Caco-2 (cell line): ENCODE results near the gene PER3. TPM values are rescaled to one million over a fixed set of nuclear protein-coding genes. Genes with fewer than 3 reads are reported as not detected.
A peak's percentile ranks its signal among the peaks of the same experiment; 100 is the strongest.

Source experiments
- BruUV-seq: library from RNA; stranded (reverse); fragments of 400-500 nt; replicated peaks from 2 replicates; lab custom pipeline; 2021; lab: Mats Ljungman, UMichigan
- CTCF ChIA-PET: fragments of 300-600 bp; sonication (Branson Sonifier 250); formaldehyde crosslinking; loops from one replicate; lab custom pipeline; 2022; ENCODE audit warnings: antibody characterized with exemption; lab: Charles Lee
- POLR2A ChIA-PET: fragments of 300-600 bp; sonication (Branson Sonifier 250); formaldehyde crosslinking; loops from one replicate; lab custom pipeline; 2022; ENCODE audit warnings: antibody characterized with exemption; lab: Charles Lee
- DNase-seq, 2 experiments: peaks; one replicate each; pipeline versions ENCODE4 v3.0.0 to v3.0.0-alpha.2; 2020 to 2022
- H3K27me3 ChIP-seq: replicated peaks from 2 replicates; pipeline ENCODE4 v1.6.0; 2011; ENCODE audit warnings: low read length; ENCODE audit not compliant: control insufficient read depth, insufficient read depth
- H3K36me3 ChIP-seq: 2 replicates; pipeline ENCODE4 v1.5.1; 2011; ENCODE audit warnings: low read length; ENCODE audit not compliant: control insufficient read depth, insufficient read depth
- H3K4me1 ChIP-seq: fragments of 250-450 bp; sonication (Bioruptor Pico); 2 replicates; pipeline ENCODE4 v1.5.1; 2020; ENCODE audit warnings: mild to moderate bottlenecking
- H3K4me3 ChIP-seq: 2 replicates; pipeline ENCODE4 v1.5.1; 2011; ENCODE audit warnings: low read depth, mild to moderate bottlenecking, control low read depth, low read length
- H3K9me3 ChIP-seq: fragments of 250-450 bp; sonication (Bioruptor Pico); 2 replicates; pipeline ENCODE4 v1.5.1; 2020; ENCODE audit warnings: mild to moderate bottlenecking, moderate library complexity
- H3K27ac Mint-ChIP-seq: one replicate; pipeline ENCODE4 v1.8.0; 2022; ENCODE audit warnings: mixed read lengths; ENCODE audit not compliant: unreplicated experiment
- H3K27me3 Mint-ChIP-seq: one replicate; pipeline ENCODE4 v1.8.0; 2022; ENCODE audit warnings: mixed read lengths; ENCODE audit not compliant: insufficient read depth, unreplicated experiment
- H3K36me3 Mint-ChIP-seq: one replicate; pipeline ENCODE4 v1.8.0; 2022; ENCODE audit warnings: mild to moderate bottlenecking, mixed read lengths; ENCODE audit not compliant: insufficient read depth, unreplicated experiment
- H3K4me1 Mint-ChIP-seq: one replicate; pipeline ENCODE4 v1.8.0; 2022; ENCODE audit warnings: low read depth, mixed read lengths; ENCODE audit not compliant: unreplicated experiment
- H3K4me3 Mint-ChIP-seq: one replicate; pipeline ENCODE4 v1.8.0; 2022; ENCODE audit warnings: mild to moderate bottlenecking, moderate library complexity, mixed read lengths; ENCODE audit not compliant: unreplicated experiment
- H3K9me3 Mint-ChIP-seq: one replicate; pipeline ENCODE4 v1.8.0; 2022; ENCODE audit warnings: mixed read lengths; ENCODE audit not compliant: unreplicated experiment
- CTCF ChIP-seq, 2 experiments: fragments of 200-600 bp in 1 of 2; IDR thresholded peaks; 1 replicate in 1 of 2; 2 replicates in 1 of 2; pipeline versions ENCODE4 v1.5.1 to v1.8.0; 2011 to 2022; ENCODE audit warnings: antibody characterized with exemption in 1 of 2, control low read depth in 1 of 2, inconsistent platforms in 1 of 2, low read depth in 1 of 2, low read length in 1 of 2, mild to moderate bottlenecking in 1 of 2, moderate library complexity in 1 of 2; ENCODE audit not compliant: insufficient read depth in 1 of 2, severe bottlenecking in 1 of 2, unreplicated experiment in 1 of 2
- intact Hi-C: fragments of 100-400 bp; cut with micrococcal nuclease; formaldehyde crosslinking; loops from one replicate; pipeline ENCODE4 v1.10.0; 2022; ENCODE audit not compliant: unreplicated experiment
- total RNA-seq: library from RNA; stranded (reverse); gene quantifications from 2 replicates; pipeline ENCODE4 v1.2.3, GENCODE V29; 2022

Gene PER3
- total RNA-seq, 1 experiment from 2014 or later: 27.4 TPM

GRCh38 chr1:7879228-7879627 is 95.1 kb downstream of the PER3 start:
- no peak overlapping the region for H3K4me3 Mint-ChIP-seq
- H3K36me3 ChIP-seq: no peaks in the 10 kb centered on the region
- no peaks in the 10 kb centered on the region for H3K4me1 ChIP-seq
- peak in 1 of 2 experiments; percentile 14 for TF ChIP-seq CTCF (IDR thresholded peaks at IDR 0.05; ENCODE audit: insufficient read depth in 1 of 2, low read depth in 1 of 2, low read length in 1 of 2, severe bottlenecking in 1 of 2, unreplicated experiment in 1 of 2)
- H3K27me3 Mint-ChIP-seq: no peaks in the 10 kb centered on the region
- POLR2A ChIA-PET: no interaction called here
- H3K9me3 Mint-ChIP-seq: no peaks in the 10 kb centered on the region
- H3K27me3 ChIP-seq: no peaks in the 10 kb centered on the region; the same call in 1 of the 2 replicates
- DNase-seq: no peak
- BruUV-seq: no TSS peak
- H3K4me1 Mint-ChIP-seq: no peaks in the 10 kb centered on the region
- H3K9me3 ChIP-seq: no peaks in the 10 kb centered on the region
- no peak overlapping the region for H3K4me3 ChIP-seq
- H3K36me3 Mint-ChIP-seq: no peaks in the 10 kb centered on the region
- intact Hi-C loops: no loop called here
- CTCF ChIA-PET: no interaction called here
- H3K27ac Mint-ChIP-seq: no peak overlapping the region

- no peaks in the 10 kb centered on the region for H3K27me3 Mint-ChIP-seq
- Histone ChIP-seq H3K36me3 (no peaks in the 10 kb centered on the region), H3K4me3 (no peak overlapping the region), H3K9me3 (no peaks in the 10 kb centered on the region), H3K4me1 (no peaks in the 10 kb centered on the region), H3K27me3 (no peaks in the 10 kb centered on the region)
- no peaks in the 10 kb centered on the region for H3K36me3 Mint-ChIP-seq
- ChIA-PET POLR2A (no interaction called here), CTCF (no interaction called here)
- no peak for DNase-seq
- H3K27ac Mint-ChIP-seq: no peak overlapping the region
- no TSS peak for BruUV-seq
- no peak overlapping the region for H3K4me3 Mint-ChIP-seq
- intact Hi-C loops: no loop called here
- H3K9me3 Mint-ChIP-seq: no peaks in the 10 kb centered on the region
- no peak for TF ChIP-seq CTCF (IDR thresholded peaks at IDR 0.05; ENCODE audit: insufficient read depth in 1 of 2, low read depth in 1 of 2, low read length in 1 of 2, severe bottlenecking in 1 of 2, unreplicated experiment in 1 of 2)
- no peaks in the 10 kb centered on the region for H3K4me1 Mint-ChIP-seq
These were observed 100.7 kb downstream of the PER3 start for GRCh38 chr1:7884757-7885156.

- H3K27me3 Mint-ChIP-seq: no peaks in the 10 kb centered on the region
- H3K27ac Mint-ChIP-seq: no peak overlapping the region
- Histone ChIP-seq H3K4me1 (no peaks in the 10 kb centered on the region), H3K36me3 (no peaks in the 10 kb centered on the region), H3K4me3 (no peak overlapping the region), H3K27me3 (no peaks in the 10 kb centered on the region), H3K9me3 (no peaks in the 10 kb centered on the region)
- H3K36me3 Mint-ChIP-seq: no peaks in the 10 kb centered on the region
- TF ChIP-seq CTCF (IDR thresholded peaks at IDR 0.05; ENCODE audit: insufficient read depth in 1 of 2, low read depth in 1 of 2, low read length in 1 of 2, severe bottlenecking in 1 of 2, unreplicated experiment in 1 of 2): no peak
- peak overlapping the region; percentile 47 for H3K4me3 Mint-ChIP-seq
- intact Hi-C loops: no loop called here
- no TSS peak for BruUV-seq
- H3K9me3 Mint-ChIP-seq: no peaks in the 10 kb centered on the region
- POLR2A ChIA-PET: no interaction called here
- DNase-seq: peak; percentile 57 to 79
- H3K4me1 Mint-ChIP-seq: no peaks in the 10 kb centered on the region
- CTCF ChIA-PET: no interaction called here
These were observed 101.7 kb downstream of the PER3 start for GRCh38 chr1:7885513-7886404.
